Glutamatergic neuron (in vitro differentiated cells): ENCODE measurements around the gene ABCA13. TPM values are rescaled to one million over a fixed set of nuclear protein-coding genes. Genes with fewer than 3 reads are reported as not detected.
A peak's percentile ranks its signal among the peaks of the same experiment; 100 is the strongest.

ENCODE experiments used
- DNase-seq: peaks from one replicate; pipeline ENCODE4 v3.0.0; 2022
- H3K27ac Mint-ChIP-seq: one replicate; pipeline ENCODE4 v1.8.0; 2020; ENCODE audit warnings: mild to moderate bottlenecking, mixed read lengths, inconsistent platforms; ENCODE audit not compliant: unreplicated experiment
- H3K27me3 Mint-ChIP-seq: one replicate; pipeline ENCODE4 v1.8.0; 2020; ENCODE audit warnings: mild to moderate bottlenecking, moderate library complexity, mixed read lengths, inconsistent platforms; ENCODE audit not compliant: unreplicated experiment
- H3K36me3 Mint-ChIP-seq: one replicate; pipeline ENCODE4 v1.8.0; 2020; ENCODE audit warnings: mild to moderate bottlenecking, mixed read lengths, inconsistent platforms; ENCODE audit not compliant: unreplicated experiment
- H3K4me1 Mint-ChIP-seq: one replicate; pipeline ENCODE4 v1.8.0; 2020; ENCODE audit warnings: mild to moderate bottlenecking, low read depth, mixed read lengths, inconsistent platforms; ENCODE audit not compliant: unreplicated experiment
- H3K4me3 Mint-ChIP-seq: one replicate; pipeline ENCODE4 v1.8.0; 2020; ENCODE audit warnings: mild to moderate bottlenecking, mixed read lengths, inconsistent platforms; ENCODE audit not compliant: unreplicated experiment
- H3K9me3 Mint-ChIP-seq: one replicate; pipeline ENCODE4 v1.8.0; 2020; ENCODE audit warnings: mild to moderate bottlenecking, moderate library complexity, mixed read lengths, inconsistent platforms; ENCODE audit not compliant: unreplicated experiment
- total RNA-seq: library from RNA; stranded (reverse); fragmentation: NEBNext Ultra II Directional; extraction: Animal tissue kit (Norgen Biotek cat#: 25700); gene quantifications from one replicate; pipeline ENCODE4 v1.2.1, GENCODE V29; 2021; ENCODE audit not compliant: unreplicated experiment
- TF ChIP-seq, protein P1 (sequence below): fragments of 200-600 bp; sonication (generic); IDR thresholded peaks from one replicate; pipeline ENCODE4 v1.5.0; 2021; ENCODE audit not compliant: partially characterized antibody, unreplicated experiment

Gene ABCA13
- total RNA-seq, 1 donor from 2014 or later, result 0.61 TPM

DNA sequence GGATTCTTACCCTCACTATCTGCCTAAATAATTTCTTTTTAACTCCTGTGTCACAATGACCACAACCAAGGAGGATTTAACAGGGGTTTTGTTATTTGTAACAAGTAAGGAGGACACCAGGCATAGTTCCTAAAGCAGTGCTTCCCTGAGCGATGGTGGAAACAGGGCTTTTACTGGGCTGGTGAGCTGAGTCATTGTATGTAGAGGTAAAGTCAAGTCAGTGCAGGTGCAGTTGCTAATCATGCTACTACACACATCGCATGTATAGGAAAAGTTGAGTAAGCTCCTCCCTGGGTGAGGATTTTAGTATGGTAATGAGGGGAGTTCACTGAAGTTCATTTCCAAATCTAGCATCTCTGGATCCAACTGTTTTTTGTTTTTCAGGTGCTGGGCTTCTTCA lies 22.9 kb upstream of the ABCA13 start:
- Mint-ChIP-seq H3K27me3 (no peaks in the 10 kb centered on the region), H3K4me1 (no peaks in the 10 kb centered on the region), H3K9me3 (peaks cover 5% of the 10 kb centered on the region), H3K27ac (no peak overlapping the region), H3K4me3 (no peak overlapping the region), H3K36me3 (no peaks in the 10 kb centered on the region)
- no peak for DNase-seq
- TF ChIP-seq, protein P1, sequence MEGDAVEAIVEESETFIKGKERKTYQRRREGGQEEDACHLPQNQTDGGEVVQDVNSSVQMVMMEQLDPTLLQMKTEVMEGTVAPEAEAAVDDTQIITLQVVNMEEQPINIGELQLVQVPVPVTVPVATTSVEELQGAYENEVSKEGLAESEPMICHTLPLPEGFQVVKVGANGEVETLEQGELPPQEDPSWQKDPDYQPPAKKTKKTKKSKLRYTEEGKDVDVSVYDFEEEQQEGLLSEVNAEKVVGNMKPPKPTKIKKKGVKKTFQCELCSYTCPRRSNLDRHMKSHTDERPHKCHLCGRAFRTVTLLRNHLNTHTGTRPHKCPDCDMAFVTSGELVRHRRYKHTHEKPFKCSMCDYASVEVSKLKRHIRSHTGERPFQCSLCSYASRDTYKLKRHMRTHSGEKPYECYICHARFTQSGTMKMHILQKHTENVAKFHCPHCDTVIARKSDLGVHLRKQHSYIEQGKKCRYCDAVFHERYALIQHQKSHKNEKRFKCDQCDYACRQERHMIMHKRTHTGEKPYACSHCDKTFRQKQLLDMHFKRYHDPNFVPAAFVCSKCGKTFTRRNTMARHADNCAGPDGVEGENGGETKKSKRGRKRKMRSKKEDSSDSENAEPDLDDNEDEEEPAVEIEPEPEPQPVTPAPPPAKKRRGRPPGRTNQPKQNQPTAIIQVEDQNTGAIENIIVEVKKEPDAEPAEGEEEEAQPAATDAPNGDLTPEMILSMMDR, result no peak

DNA sequence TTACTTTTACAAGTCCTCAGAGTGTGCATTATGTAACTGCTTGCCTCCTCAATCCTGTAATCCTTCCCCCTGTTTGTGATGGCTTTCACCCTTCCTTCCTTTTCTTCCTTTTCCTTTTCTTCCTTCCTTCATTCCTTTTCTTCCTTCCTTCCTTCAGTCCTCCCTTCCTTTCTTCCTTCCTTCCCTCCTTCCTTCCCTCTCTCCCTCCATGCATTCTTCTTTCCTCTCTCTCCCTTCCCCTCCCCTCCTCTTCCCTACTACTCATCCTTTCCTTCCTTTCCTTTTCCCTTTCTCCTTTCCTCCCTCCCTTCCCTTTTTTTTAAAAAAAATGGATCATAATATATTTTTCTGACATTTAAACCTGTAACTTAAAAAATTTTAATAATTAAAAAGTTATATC lies 22.2 kb upstream of the ABCA13 start:
- Mint-ChIP-seq H3K36me3 (no peaks in the 10 kb centered on the region), H3K4me3 (no peak overlapping the region), H3K27ac (no peak overlapping the region), H3K4me1 (no peaks in the 10 kb centered on the region), H3K9me3 (peaks cover 2% of the 10 kb centered on the region), H3K27me3 (no peaks in the 10 kb centered on the region)
- DNase-seq, result no peak
- TF ChIP-seq, protein P1, result no peak

DNA sequence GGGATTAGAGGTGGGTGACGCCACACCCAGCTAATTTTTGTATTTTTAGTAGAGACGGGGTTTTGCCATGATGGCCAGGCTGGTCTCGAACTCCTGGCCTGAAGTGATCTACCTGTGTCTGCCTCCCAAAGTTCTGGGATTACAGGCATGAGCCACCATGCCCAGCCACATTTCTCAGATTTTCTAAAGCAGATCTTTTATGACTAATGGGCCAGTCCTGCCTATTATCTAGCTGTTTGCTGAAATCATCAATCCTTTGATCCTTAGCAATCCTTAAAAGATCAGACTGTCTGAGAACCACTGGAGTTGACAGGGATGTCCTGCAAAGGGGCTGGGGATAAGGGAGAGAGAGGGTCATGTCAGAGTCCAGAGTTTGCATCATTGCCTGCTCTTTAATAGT lies 21.2 kb upstream of the ABCA13 start:
- H3K9me3 Mint-ChIP-seq, result peaks cover 1% of the 10 kb centered on the region
- no peaks in the 10 kb centered on the region for H3K4me1 Mint-ChIP-seq
- no peak overlapping the region for H3K4me3 Mint-ChIP-seq
- TF ChIP-seq, protein P1, result no peak
- no peaks in the 10 kb centered on the region for H3K27me3 Mint-ChIP-seq
- no peaks in the 10 kb centered on the region for H3K36me3 Mint-ChIP-seq
- DNase-seq, result no peak
- no peak overlapping the region for H3K27ac Mint-ChIP-seq

DNA sequence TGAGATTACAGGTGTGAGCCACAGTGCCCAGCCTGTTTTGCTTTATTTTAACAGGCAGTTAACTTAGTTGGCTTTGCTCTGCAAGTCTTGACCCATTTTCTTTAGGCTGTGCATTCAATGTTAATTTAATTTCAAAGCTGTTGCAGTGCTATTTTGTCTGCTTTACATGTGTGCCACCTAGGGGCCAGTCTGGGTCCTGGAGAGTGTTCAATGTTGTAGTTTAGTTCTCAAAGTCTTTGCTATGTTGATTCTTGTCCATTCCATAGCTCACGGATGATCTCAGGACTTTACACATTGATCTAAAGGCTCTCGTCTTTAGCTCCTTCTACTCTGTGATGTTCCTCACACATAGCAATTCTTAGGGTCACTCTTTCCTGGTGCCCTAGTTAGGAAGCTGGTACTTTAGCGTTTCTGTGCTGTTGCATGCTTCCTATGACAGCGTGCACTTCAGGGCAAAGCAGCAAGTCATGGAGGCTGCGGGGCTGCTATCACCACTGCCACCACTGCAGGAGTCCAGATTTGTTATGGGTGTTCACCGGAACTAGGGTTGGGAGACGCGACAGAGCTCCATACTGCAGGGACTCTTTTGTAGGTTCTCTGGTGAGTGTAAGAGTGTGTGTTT lies 16.4 kb upstream of the ABCA13 start:
- Mint-ChIP-seq H3K36me3 (no peaks in the 10 kb centered on the region), H3K27ac (no peak overlapping the region), H3K4me3 (no peak overlapping the region), H3K9me3 (peaks cover 4% of the 10 kb centered on the region), H3K4me1 (peaks cover 2% of the 10 kb centered on the region), H3K27me3 (no peaks in the 10 kb centered on the region)
- peak; percentile 21 for DNase-seq
- TF ChIP-seq, protein P1, result peak; percentile 48

DNA sequence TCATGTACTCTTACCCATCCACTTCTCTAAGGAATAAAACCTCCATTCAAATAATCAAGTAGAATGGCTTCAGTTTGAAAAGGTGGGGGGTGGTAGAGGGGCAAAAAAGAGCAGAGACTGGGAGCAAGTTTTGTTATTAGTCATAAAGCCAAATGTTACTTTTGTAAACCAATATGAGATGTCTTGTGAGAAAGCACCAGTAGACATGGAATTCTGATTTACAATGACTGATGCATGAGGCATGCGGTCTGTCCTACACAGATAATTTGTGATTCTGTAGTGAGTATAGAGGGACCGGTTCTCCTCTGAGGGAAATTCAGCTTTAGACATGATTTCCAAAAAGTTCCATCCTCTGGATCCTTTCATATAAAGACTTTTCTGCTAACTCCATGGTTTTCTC lies 12.9 kb upstream of the ABCA13 start:
- DNase-seq, result no peak
- Mint-ChIP-seq H3K27ac (no peak overlapping the region), H3K9me3 (peaks cover 8% of the 10 kb centered on the region), H3K36me3 (no peaks in the 10 kb centered on the region), H3K27me3 (no peaks in the 10 kb centered on the region), H3K4me1 (peaks cover 2% of the 10 kb centered on the region), H3K4me3 (no peak overlapping the region)
- TF ChIP-seq, protein P1, result no peak
